HCT116 (cell line): ENCODE data around the gene PRIMA1. TPM values are rescaled to one million over a fixed set of nuclear protein-coding genes. Genes with fewer than 3 reads are reported as not detected.

Source experiments
- ATAC-seq: fragments of 200-7000 bp; cut with Tn5 transposase; 2 replicates; pipeline ENCODE4 v1.9.1; 2020; ENCODE audit warnings: mild to moderate bottlenecking, moderate library complexity
- BruUV-seq: library from RNA; stranded (reverse); fragments of 400-500 nt; replicated peaks from 2 replicates; lab custom pipeline; 2021; lab: Mats Ljungman, UMichigan
- CTCF ChIA-PET: fragments of 300-600 bp; sonication (Branson Sonifier 250); formaldehyde crosslinking; loops from one replicate; lab custom pipeline; 2021; ENCODE audit warnings: antibody characterized with exemption; lab: Charles Lee
- POLR2A ChIA-PET: fragments of 300-600, 350-600 bp; sonication (Branson Sonifier 250); formaldehyde crosslinking; loops from one replicate; lab custom pipeline; 2021; ENCODE audit warnings: antibody characterized with exemption; lab: Charles Lee
- RAD21 ChIA-PET, 2 experiments: fragments of 300-600 bp; sonication (Branson Sonifier 250); formaldehyde crosslinking; loops; one replicate each; lab custom pipeline; 2023; ENCODE audit warnings: low total read pairs in 2 of 2; ENCODE audit not compliant: uncharacterized antibody in 2 of 2, unreplicated experiment in 2 of 2, low non-redundant PET in 1 of 2; lab: Charles Lee
- DNase-seq: peaks from one replicate; pipeline ENCODE4 v3.0.0-alpha.2; 2010; ENCODE audit warnings: low read depth, low spot score
- H2AFZ ChIP-seq: fragments of 200-600 bp; shearing (Covaris generic), sonication (generic); 2 replicates; pipeline ENCODE4 v1.6.1; 2017; ENCODE audit warnings: low read depth, mixed run types, mixed read lengths, antibody characterized with exemption, low read length; ENCODE audit not compliant: poor library complexity, severe bottlenecking
- H3K27ac ChIP-seq: 2 replicates; pipeline ENCODE4 v1.5.1; 2012; ENCODE audit warnings: low read depth, low read length
- H3K27me3 ChIP-seq: fragments of 200-600 bp; sonication (generic); 2 replicates; pipeline ENCODE4 v1.6.1; 2016; ENCODE audit warnings: mixed run types, low read length, mixed read lengths; ENCODE audit not compliant: insufficient read depth
- H3K36me3 ChIP-seq, 2 experiments: fragments of 200-500 bp in 1 of 2; fragments of 200-600 bp in 1 of 2; sonication (Bioruptor generic) in 1 of 2; sonication (generic) in 1 of 2; 2 replicates each; pipeline versions ENCODE4 v1.5.1 to v1.6.1; 2014 to 2016; ENCODE audit warnings: low read length in 2 of 2, inconsistent platforms in 1 of 2, mixed read lengths in 1 of 2, mixed run types in 1 of 2; ENCODE audit not compliant: insufficient read depth in 2 of 2, control insufficient read depth in 1 of 2
- H3K4me1 ChIP-seq, 2 experiments: fragments of 200-600 bp in 1 of 2; sonication (generic) in 1 of 2; 2 replicates each; pipeline versions ENCODE4 v1.5.1 to v1.6.1; 2012 to 2017; ENCODE audit warnings: low read length in 2 of 2, inconsistent platforms in 1 of 2, mild to moderate bottlenecking in 1 of 2, mixed read lengths in 1 of 2, mixed run types in 1 of 2, moderate library complexity in 1 of 2; ENCODE audit not compliant: insufficient read depth in 2 of 2, control insufficient read depth in 1 of 2
- H3K4me2 ChIP-seq: fragments of 200-600 bp; sonication (generic); 2 replicates; pipeline ENCODE4 v1.6.1; 2017; ENCODE audit warnings: mixed run types, low read length, mixed read lengths
- H3K4me3 ChIP-seq, 2 experiments: fragments of 200-600 bp in 1 of 2; sonication (generic) in 1 of 2; replicated peaks in 1 of 2; 2 replicates each; pipeline ENCODE4 v1.5.1; 2011 to 2016; ENCODE audit warnings: low read length in 2 of 2, control low read depth in 1 of 2, low read depth in 1 of 2, mild to moderate bottlenecking in 1 of 2, mixed read lengths in 1 of 2, mixed run types in 1 of 2
- H3K79me2 ChIP-seq: fragments of 200-600 bp; sonication (generic); 2 replicates; pipeline ENCODE4 v1.6.1; 2017; ENCODE audit warnings: mild to moderate bottlenecking, mixed run types, low read length, moderate library complexity, mixed read lengths; ENCODE audit not compliant: insufficient read depth
- H3K9ac ChIP-seq: fragments of 200-600 bp; sonication (generic); 2 replicates; pipeline ENCODE4 v1.6.1; 2016; ENCODE audit warnings: low read length, mixed read lengths
- H3K9me2 ChIP-seq: fragments of 200-600 bp; sonication (generic), shearing (Covaris generic); 2 replicates; pipeline ENCODE4 v1.6.1; 2017; ENCODE audit warnings: mixed run types, mild to moderate bottlenecking, moderate library complexity; ENCODE audit not compliant: insufficient read depth
- H3K9me3 ChIP-seq, 2 experiments: fragments of 200-500 bp in 1 of 2; fragments of 200-600 bp in 1 of 2; sonication (Bioruptor generic) in 1 of 2; sonication (generic) in 1 of 2; 2 replicates each; pipeline ENCODE4 v1.6.1; 2014 to 2017; ENCODE audit warnings: low read length in 2 of 2, mixed read lengths in 2 of 2, inconsistent platforms in 1 of 2, low read depth in 1 of 2, mild to moderate bottlenecking in 1 of 2, mixed run types in 1 of 2, moderate library complexity in 1 of 2; ENCODE audit not compliant: control insufficient read depth in 1 of 2, insufficient read depth in 1 of 2
- H4K20me1 ChIP-seq: fragments of 200-600 bp; sonication (generic), shearing (Covaris generic); 2 replicates; pipeline ENCODE4 v1.6.1; 2017; ENCODE audit warnings: mixed run types, mild to moderate bottlenecking, moderate library complexity; ENCODE audit not compliant: insufficient read depth
- CBX3 ChIP-seq: IDR thresholded peaks from 2 replicates; pipeline ENCODE4 v1.6.1; 2012; ENCODE audit warnings: low read depth
- CEBPB ChIP-seq: IDR thresholded peaks from 2 replicates; pipeline ENCODE4 v1.6.1; 2012; ENCODE audit warnings: low read depth
- CTCF ChIP-seq, 3 experiments: fragments of 200-600 bp in 1 of 3; sonication (generic) in 1 of 3; IDR thresholded peaks in 2 of 3; conservative IDR thresholded peaks in 1 of 3; 2 replicates each; pipeline ENCODE4 v1.5.1; 2012 to 2017; ENCODE audit warnings: low read depth in 2 of 3, low read length in 2 of 3, antibody characterized with exemption in 1 of 3, borderline replicate concordance in 1 of 3, control low read depth in 1 of 3, mild to moderate bottlenecking in 1 of 3, mixed read lengths in 1 of 3, mixed run types in 1 of 3, moderate library complexity in 1 of 3; ENCODE audit not compliant: insufficient read depth in 1 of 3
- EGR1 ChIP-seq: IDR thresholded peaks from 2 replicates; pipeline ENCODE4 v1.6.1; 2012; ENCODE audit warnings: low read depth
- EZH2 ChIP-seq: fragments of 200-600 bp; sonication (generic); IDR thresholded peaks from 2 replicates; pipeline ENCODE4 v1.6.1; 2017; ENCODE audit warnings: antibody characterized with exemption, mixed run types
- EZH2phosphoT487 ChIP-seq: fragments of 200-600 bp; IDR thresholded peaks from 2 replicates; pipeline ENCODE4 v1.6.1; 2018; ENCODE audit warnings: antibody characterized with exemption, borderline replicate concordance
- FOSL1 ChIP-seq: IDR thresholded peaks from 2 replicates; pipeline ENCODE4 v1.6.1; 2012; ENCODE audit warnings: low read depth
- POLR2A ChIP-seq: IDR thresholded peaks from 2 replicates; pipeline ENCODE4 v1.7.0; 2011; ENCODE audit warnings: borderline replicate concordance; ENCODE audit not compliant: insufficient read depth, insufficient read length; ENCODE audit errors: extremely low read depth
- POLR2AphosphoS5 ChIP-seq: IDR thresholded peaks from 2 replicates; pipeline ENCODE4 v1.6.1; 2011; ENCODE audit warnings: mild to moderate bottlenecking, low read depth, low read length, moderate library complexity
- RAD21 ChIP-seq: IDR thresholded peaks from 2 replicates; pipeline ENCODE4 v1.6.1; 2012; ENCODE audit warnings: low read depth, mild to moderate bottlenecking
- SIN3A ChIP-seq: IDR thresholded peaks from 2 replicates; pipeline ENCODE4 v1.6.1; 2012; ENCODE audit warnings: low read depth
- SP1 ChIP-seq: IDR thresholded peaks from 2 replicates; pipeline ENCODE4 v1.6.1; 2012; ENCODE audit warnings: low read depth
- SRF ChIP-seq: IDR thresholded peaks from 2 replicates; pipeline ENCODE4 v1.6.1; 2012; ENCODE audit warnings: low read depth
- TCF7L2 ChIP-seq: IDR thresholded peaks from 2 replicates; pipeline ENCODE4 v1.7.0; 2011; ENCODE audit warnings: borderline replicate concordance, inconsistent platforms; ENCODE audit not compliant: insufficient read depth, insufficient read length; ENCODE audit errors: extremely low read depth
- YY1 ChIP-seq: IDR thresholded peaks from 2 replicates; pipeline ENCODE4 v1.6.1; 2011; ENCODE audit warnings: low read length, low read depth, moderate library complexity, mild to moderate bottlenecking; ENCODE audit not compliant: insufficient replicate concordance; ENCODE audit errors: extremely low read depth
- ZFX ChIP-seq: fragments of 450-650 bp; IDR thresholded peaks from 2 replicates; pipeline ENCODE4 v1.6.1; 2017
- ZNF274 ChIP-seq: fragments of 200-500 bp; sonication (Bioruptor generic); IDR thresholded peaks from 2 replicates; pipeline ENCODE4 v1.6.1; 2014; ENCODE audit warnings: mild to moderate bottlenecking, low read depth, low read length, inconsistent platforms
- intact Hi-C: fragments of 100-400 bp; cut with micrococcal nuclease; formaldehyde crosslinking; loops from 2 replicates; pipeline ENCODE4 v1.10.0; 2022
- total RNA-seq: library from RNA; stranded (reverse); gene quantifications from one replicate; pipeline ENCODE4 v1.2.1, GENCODE V29; 2021; ENCODE audit not compliant: unreplicated experiment
- TF ChIP-seq, protein P1 (sequence below): IDR thresholded peaks from 2 replicates; pipeline ENCODE4 v1.6.1; 2012
- TF ChIP-seq, protein P2 (sequence below): IDR thresholded peaks from 2 replicates; pipeline ENCODE4 v1.6.1; 2012; ENCODE audit warnings: low read depth

The PRIMA1 gene
- total RNA-seq, 1 experiment from 2014 or later = 1.5 TPM

GRCh38 chr14:93747102-93747501, 41.2 kb downstream of the PRIMA1 start:
- Histone ChIP-seq H3K79me2 (no peaks in the 10 kb centered on the region), H4K20me1 (no peaks in the 10 kb centered on the region), H3K9me2 (no peaks in the 10 kb centered on the region), H3K4me2 (no peak overlapping the region), H3K27ac (no peak overlapping the region), H3K27me3 (no peaks in the 10 kb centered on the region), H2AFZ (no peak overlapping the region), H3K9me3 (no peaks in the 10 kb centered on the region), H3K36me3 (no peaks in the 10 kb centered on the region), H3K4me3 (no peak overlapping the region), H3K9ac (no peak overlapping the region), H3K4me1 (no peaks in the 10 kb centered on the region)
- TF ChIP-seq, protein P1, sequence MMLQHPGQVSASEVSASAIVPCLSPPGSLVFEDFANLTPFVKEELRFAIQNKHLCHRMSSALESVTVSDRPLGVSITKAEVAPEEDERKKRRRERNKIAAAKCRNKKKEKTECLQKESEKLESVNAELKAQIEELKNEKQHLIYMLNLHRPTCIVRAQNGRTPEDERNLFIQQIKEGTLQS = no peak
- no peak for TF ChIP-seq ZNF274
- TF ChIP-seq CTCF (IDR thresholded peaks at IDR 0.05 in 2 of 3, conservative IDR thresholded peaks at IDR 0.05 in 1 of 3; ENCODE audit: borderline replicate concordance in 1 of 3, insufficient read depth in 1 of 3, low read depth in 2 of 3, low read length in 2 of 3) = no peak
- no peak for TF ChIP-seq CEBPB
- TF ChIP-seq, protein P2, sequence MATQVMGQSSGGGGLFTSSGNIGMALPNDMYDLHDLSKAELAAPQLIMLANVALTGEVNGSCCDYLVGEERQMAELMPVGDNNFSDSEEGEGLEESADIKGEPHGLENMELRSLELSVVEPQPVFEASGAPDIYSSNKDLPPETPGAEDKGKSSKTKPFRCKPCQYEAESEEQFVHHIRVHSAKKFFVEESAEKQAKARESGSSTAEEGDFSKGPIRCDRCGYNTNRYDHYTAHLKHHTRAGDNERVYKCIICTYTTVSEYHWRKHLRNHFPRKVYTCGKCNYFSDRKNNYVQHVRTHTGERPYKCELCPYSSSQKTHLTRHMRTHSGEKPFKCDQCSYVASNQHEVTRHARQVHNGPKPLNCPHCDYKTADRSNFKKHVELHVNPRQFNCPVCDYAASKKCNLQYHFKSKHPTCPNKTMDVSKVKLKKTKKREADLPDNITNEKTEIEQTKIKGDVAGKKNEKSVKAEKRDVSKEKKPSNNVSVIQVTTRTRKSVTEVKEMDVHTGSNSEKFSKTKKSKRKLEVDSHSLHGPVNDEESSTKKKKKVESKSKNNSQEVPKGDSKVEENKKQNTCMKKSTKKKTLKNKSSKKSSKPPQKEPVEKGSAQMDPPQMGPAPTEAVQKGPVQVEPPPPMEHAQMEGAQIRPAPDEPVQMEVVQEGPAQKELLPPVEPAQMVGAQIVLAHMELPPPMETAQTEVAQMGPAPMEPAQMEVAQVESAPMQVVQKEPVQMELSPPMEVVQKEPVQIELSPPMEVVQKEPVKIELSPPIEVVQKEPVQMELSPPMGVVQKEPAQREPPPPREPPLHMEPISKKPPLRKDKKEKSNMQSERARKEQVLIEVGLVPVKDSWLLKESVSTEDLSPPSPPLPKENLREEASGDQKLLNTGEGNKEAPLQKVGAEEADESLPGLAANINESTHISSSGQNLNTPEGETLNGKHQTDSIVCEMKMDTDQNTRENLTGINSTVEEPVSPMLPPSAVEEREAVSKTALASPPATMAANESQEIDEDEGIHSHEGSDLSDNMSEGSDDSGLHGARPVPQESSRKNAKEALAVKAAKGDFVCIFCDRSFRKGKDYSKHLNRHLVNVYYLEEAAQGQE = no peak
- no peak for TF ChIP-seq ZFX
- TF ChIP-seq SIN3A = no peak
- TF ChIP-seq YY1 = no peak
- TF ChIP-seq POLR2AphosphoS5 = no peak
- no peak for TF ChIP-seq FOSL1
- TF ChIP-seq EGR1 = no peak
- TF ChIP-seq CBX3 = no peak
- no peak for TF ChIP-seq SP1
- TF ChIP-seq TCF7L2 = no peak
- TF ChIP-seq EZH2 = no peak
- no peak for TF ChIP-seq POLR2A
- no peak for TF ChIP-seq SRF
- TF ChIP-seq EZH2phosphoT487 = no peak
- no peak for TF ChIP-seq RAD21
- POLR2A ChIA-PET = no interaction called here
- ATAC-seq = no peak
- intact Hi-C loops = no loop called here
- no peak for DNase-seq
- RAD21 ChIA-PET = no interaction called here
- no TSS peak for BruUV-seq
- CTCF ChIA-PET = no interaction called here
